HG03159 (cell line): Measurements from ENCODE around the gene STYX.
"Not testable (repeated sequence)": the region's sequence is repeated elsewhere in the genome, so short reads cannot be mapped to it uniquely, and the experiment has no call there.

Experiments used
- ATAC-seq: cut with Tn5 transposase; IDR thresholded peaks from one replicate; pipeline ENCODE4 v1.9.1; 2021; ENCODE audit warnings: mild to moderate bottlenecking, moderate library complexity; ENCODE audit not compliant: unreplicated experiment

STYX gene

GRCh38 chr14:52723514-52724359 lies 6.2 kb upstream of the STYX start:
- ATAC-seq = no peak

DNA sequence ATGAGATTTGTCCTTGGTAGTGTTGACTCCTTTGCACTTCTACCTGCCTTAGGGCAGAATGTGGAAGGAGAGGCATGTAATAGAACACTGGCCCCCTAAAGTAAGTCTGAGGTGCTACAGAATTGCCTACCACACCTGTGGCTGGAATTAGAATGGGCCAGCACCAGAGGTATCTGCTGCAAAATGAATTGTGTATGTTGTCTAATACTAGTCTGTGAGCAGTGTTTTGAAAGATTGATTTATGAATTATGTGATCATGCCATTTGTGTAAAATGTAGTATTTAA lies 5.7 kb upstream of the STYX start:
- no peak for ATAC-seq

DNA sequence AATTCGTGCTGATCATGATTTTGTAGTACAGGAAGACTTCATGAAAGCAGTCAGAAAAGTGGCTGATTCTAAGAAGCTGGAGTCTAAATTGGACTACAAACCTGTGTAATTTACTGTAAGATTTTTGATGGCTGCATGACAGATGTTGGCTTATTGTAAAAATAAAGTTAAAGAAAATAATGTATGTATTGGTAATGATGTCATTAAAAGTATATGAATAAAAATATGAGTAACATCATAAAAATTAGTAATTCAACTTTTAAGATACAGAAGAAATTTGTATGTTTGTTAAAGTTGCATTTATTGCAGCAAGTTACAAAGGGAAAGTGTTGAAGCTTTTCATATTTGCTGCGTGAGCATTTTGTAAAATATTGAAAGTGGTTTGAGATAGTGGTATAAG lies 2.5 kb upstream of the STYX start:
- not testable (repeated sequence) for ATAC-seq

- not testable (repeated sequence) for ATAC-seq
Measured at GRCh38 chr14:52729035-52729434, 931 bp upstream of the STYX start.

GRCh38 chr14:52729585-52729924 lies 411 bp upstream of the STYX start:
- ATAC-seq = no peak

DNA sequence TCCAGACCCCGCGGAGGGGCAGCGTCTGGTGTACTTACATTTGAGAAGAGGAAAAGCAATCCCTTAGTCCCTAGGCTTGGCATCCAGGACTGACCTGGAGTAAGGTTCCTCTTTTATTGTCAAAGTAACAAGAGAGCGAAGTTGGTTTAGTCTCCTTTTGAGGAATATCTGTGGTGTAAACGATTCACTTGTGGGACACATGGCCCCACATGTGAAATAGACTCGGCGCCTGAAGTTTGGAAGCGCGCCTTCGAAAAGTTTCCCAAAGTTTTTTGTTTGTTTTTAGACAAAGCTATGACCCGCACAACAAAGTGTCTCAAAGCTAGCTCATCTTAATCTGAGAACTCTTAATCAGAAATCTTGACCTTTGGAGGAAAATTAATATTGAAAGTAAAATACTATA lies 744 bp downstream of the STYX start:
- ATAC-seq = no peak

- no peak for ATAC-seq
Measured at GRCh38 chr14:52733824-52734223, 3.9 kb downstream of the STYX start.

DNA sequence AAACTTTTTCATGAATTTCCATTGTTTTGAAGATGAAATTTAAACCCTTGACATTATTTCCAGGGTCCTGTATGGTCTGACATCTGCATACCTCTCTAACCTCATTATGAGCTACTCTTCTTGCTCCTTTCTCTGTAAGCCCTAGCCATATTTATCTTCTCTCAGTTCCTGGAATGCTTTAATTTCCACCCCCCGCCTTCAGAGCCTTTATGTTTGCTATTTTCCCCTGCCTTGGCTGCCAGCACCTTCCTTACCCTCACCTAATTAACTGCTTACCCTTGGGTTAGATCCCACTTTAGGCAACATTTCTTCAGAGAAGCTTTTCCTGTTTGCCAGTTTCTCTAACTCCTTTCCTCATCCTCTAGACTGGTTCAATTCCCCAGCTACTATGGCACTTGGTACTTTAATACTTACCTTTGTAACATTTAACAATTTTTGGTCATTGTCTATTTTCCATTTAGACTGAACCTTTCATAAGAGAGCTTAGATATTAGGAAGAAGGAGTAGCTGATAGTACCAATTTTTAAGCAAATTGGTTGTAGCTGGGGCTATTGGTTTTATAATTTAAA lies 6.0 kb downstream of the STYX start:
- no peak for ATAC-seq

- no peak for ATAC-seq
Measured at GRCh38 chr14:52738409-52738808, 8.4 kb downstream of the STYX start.

DNA sequence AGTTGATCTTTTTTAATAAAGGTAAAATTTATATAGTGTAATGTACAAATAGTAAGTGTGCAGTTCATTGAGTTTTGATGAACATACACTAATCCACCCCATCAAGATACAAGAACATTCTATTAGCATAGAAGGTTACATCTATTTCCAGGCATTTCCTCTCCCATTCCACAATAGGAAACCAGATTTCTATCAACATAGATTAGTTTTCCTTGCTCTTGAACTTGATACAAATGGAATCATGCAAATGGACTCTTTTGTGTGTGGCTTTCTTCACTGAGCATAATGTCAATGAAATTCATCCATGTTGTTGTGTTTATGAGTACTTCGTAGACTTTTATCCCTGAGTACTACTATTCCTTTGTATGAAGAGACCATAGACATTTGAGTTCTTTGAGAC lies 10.8 kb downstream of the STYX start:
- no peak for ATAC-seq

GRCh38 chr14:52741865-52742264 lies 11.9 kb downstream of the STYX start:
- ATAC-seq = no peak

DNA sequence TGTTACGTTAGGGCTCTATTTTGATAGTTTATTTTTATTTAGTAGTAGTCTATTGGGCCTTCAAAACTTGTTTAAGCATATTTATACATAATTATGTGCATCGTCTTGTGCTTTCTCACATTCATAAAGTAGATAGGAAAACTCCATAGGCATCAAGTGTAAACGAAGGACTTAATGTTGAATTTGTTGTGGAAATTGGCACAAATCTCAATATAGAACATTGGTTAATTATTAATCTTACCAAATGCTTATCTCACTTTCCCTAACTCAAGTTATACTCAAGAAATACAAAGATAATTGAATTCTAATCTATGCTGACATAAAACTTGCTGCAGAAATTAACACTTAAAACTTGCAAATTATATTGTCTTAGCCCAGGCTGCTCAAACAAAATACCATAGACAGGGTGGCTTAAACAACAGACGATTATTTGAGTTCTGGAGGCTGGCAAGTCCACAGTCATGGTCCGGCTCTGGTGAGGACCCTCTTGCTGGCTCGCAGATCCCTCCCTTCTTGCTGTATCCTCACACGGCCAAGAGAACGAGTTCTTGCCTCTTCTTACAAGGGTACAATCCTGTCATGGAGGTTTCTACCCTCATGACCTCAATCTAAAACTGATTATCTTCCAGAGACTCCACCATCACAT lies 18.8 kb downstream of the STYX start:
- no peak for ATAC-seq

DNA sequence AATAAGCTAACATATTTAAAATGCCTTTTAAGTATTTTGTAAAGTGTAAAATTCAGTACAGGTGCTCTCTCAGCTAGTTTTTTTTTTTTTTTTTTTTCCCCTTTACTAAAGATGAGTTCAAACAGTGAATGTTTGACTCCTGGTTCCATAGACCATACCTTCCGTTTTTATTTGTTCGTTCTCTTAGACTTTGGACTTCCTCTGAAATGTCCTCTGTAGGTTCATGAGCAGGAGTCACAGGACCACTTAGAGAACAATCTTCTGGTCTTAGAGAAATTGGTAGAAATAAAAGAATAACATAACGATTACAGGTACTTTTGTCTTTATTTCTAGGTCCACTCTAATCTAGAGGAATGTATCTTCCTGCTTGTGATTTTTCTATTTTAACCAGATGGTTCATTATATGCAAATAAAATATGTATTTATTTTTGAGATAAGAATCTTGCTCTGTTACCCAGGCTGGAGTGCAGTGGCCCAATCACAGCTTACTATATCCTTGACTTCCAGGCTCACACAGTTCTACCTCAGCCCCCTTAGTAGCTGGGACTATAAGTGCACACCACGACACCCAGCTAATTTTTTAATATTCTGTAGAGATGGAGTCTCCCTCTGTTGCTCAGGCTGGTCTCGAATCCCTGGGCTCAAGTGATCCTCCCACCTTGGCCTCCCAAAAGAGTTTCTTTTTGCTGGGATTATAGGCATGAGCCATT lies 25.8 kb downstream of the STYX start:
- ATAC-seq = no peak

DNA sequence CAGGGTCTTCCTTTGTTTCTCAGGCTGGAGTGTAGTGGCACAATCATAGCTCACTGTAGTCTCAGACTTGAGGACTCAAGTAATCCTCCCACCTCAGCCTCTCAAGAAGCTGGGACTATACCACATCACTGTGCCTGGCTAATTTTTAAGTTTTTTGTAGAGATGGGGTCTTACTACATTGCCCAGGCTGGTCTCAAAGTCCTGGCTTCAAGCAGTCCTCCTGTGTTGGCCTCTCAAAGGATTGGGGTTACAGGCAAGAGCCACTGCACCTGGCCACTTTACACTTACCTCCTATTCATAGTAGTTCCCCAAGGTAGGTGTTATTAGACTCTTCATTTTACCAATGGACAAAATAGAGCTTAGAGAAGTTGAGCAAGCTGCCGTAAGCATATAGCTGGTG lies 29.2 kb downstream of the STYX start:
- no peak for ATAC-seq

GRCh38 chr14:52762923-52763322 lies 33.0 kb downstream of the STYX start:
- not testable (repeated sequence) for ATAC-seq

- no peak for ATAC-seq
Measured at GRCh38 chr14:52767058-52767833, 37.3 kb downstream of the STYX start.

DNA sequence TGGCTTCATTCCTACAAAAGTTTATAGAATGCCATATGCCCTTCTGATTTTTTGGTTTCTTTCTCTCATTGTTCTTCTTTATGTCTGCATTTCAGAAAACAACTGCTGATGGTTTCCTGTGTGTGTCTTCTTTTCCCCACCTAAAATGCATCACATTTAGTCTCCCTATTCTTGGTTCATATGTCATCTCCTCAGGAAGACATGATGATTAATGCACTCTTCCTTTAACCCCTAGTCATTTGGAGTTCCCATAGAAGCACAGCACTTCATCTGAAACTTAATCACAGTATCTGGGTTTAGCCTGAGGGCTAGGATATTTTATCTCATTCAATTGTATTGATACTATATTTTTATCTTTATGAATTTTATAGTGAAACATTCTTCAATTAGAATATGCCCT lies 39.9 kb downstream of the STYX start:
- no peak for ATAC-seq

DNA sequence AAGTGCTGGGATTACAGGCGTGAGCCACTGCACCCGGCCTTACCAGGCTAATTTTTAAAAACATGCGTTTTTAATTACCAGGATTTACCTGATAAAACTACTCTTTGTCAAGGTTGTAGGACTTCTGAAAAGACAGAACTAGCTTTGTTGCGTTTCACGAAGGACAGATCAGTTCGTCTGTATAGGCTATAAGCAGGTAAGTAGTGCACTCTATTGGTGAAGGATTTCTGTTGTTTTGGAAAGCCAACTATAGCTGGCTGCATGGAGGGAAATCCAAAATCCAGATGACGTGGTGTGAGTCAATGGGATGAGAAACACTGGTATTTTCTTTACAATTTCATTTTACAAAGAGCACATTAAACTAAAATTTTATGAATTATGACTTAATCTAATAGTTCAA lies 46.9 kb downstream of the STYX start:
- no peak for ATAC-seq

DNA sequence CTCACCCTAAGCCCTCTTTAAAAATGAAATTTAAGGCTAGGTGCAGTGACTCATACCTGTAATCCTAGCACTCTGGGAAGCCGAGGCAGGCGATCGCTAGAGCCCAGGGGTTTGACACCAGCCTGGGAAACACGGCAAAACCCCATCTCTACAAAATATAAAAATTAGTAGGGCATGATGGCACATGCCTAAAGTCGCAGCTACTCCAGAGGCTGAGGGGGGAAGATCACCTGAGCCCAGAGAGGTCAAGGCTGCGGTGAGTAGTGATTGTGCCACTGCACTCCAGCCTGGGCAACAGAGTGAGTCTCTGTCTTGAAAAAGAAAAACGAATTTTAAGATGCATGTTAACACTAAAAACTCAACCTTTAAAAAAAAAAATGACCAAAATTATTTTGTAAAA lies 48.7 kb downstream of the STYX start:
- no peak for ATAC-seq

DNA sequence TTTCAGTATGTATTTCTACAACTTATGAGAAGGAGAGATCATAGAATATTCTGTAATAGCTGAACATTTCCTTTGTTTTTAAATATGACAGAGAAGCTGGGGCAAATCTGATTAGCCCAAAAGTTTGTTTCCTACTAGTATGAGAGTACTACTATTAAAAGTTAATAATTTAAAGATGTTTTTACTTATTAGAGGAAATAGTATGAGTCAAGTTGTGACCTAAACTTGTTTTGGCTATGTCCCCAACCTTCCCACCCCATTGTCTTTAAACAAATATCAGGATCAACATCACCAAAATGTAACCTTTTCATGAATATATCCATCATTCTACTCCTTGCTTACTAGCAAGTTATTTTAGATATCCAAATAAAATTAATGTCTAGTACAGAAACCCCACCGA lies 50.9 kb downstream of the STYX start:
- ATAC-seq = no peak

GRCh38 chr14:52781629-52782028 lies 51.7 kb downstream of the STYX start:
- no peak for ATAC-seq
